B cell (primary cell): ENCODE measurements around the gene SOCS2. TPM values are rescaled to one million over a fixed set of nuclear protein-coding genes. Genes with fewer than 3 reads are reported as not detected.

Source experiments
- ATAC-seq: fragments of 200-7000 bp; cut with Tn5 transposase; one replicate; pipeline ENCODE4 v1.10.0; 2021; ENCODE audit warnings: low read depth, mild to moderate bottlenecking, moderate number of reproducible peaks, moderate library complexity
- CTCF ChIA-PET: fragments of 350-600 bp; sonication (Branson Sonifier 250); formaldehyde crosslinking; loops from one replicate; lab custom pipeline; 2021; ENCODE audit warnings: antibody characterized with exemption, inconsistent platforms; lab: Charles Lee
- POLR2A ChIA-PET: fragments of 350-600 bp; sonication (Branson Sonifier 250); formaldehyde crosslinking; loops from one replicate; lab custom pipeline; 2021; ENCODE audit warnings: antibody characterized with exemption; lab: Charles Lee
- DNase-seq: peaks from one replicate; pipeline ENCODE4 v3.0.0; 2013
- H2AFZ ChIP-seq: 2 replicates; pipeline ENCODE4 v1.6.1; 2012; ENCODE audit warnings: mild to moderate bottlenecking, low read depth, low read length; ENCODE audit not compliant: insufficient read depth, poor library complexity, severe bottlenecking
- H3K27ac ChIP-seq, 2 donors: 1 replicate in 1 of 2; 2 replicates in 1 of 2; pipeline ENCODE4 v1.5.1; 2012 to 2013; ENCODE audit warnings: low read length in 2 of 2, mild to moderate bottlenecking in 2 of 2, moderate library complexity in 1 of 2
- H3K27me3 ChIP-seq, 4 experiments: fragments of 200-600 bp in 1 of 4; sonication (generic) in 1 of 4; replicated peaks in 1 of 4; 1 replicate in 2 of 4; 2 replicates in 2 of 4; pipeline versions ENCODE4 v1.6.1 to v1.7.0; 2013 to 2016; ENCODE audit warnings: low read length in 3 of 4, mild to moderate bottlenecking in 2 of 4, mixed read lengths in 1 of 4, moderate library complexity in 1 of 4; ENCODE audit not compliant: insufficient read depth in 4 of 4, control insufficient read depth in 3 of 4; ENCODE audit errors: control extremely low read depth in 1 of 4
- H3K36me3 ChIP-seq, 2 experiments: replicated peaks in 1 of 2; 1 replicate in 1 of 2; 2 replicates in 1 of 2; pipeline versions ENCODE4 v1.6.1 to v1.7.1; 2013; ENCODE audit warnings: low read length in 1 of 2; ENCODE audit not compliant: insufficient read depth in 2 of 2, control insufficient read depth in 1 of 2; ENCODE audit errors: control extremely low read depth in 1 of 2, extremely low read depth in 1 of 2
- H3K4me1 ChIP-seq, 2 donors: fragments of 200-600 bp in 1 of 2; sonication (generic) in 1 of 2; 1 replicate in 1 of 2; 2 replicates in 1 of 2; pipeline versions ENCODE4 v1.5.1 to v1.6.1; 2013 to 2017; ENCODE audit warnings: low read length in 2 of 2; ENCODE audit not compliant: control insufficient read depth in 2 of 2, insufficient read depth in 2 of 2
- H3K4me2 ChIP-seq: replicated peaks from 2 replicates; pipeline ENCODE3; 2012; ENCODE audit warnings: mild to moderate bottlenecking, low read depth, low read length; ENCODE audit not compliant: poor library complexity, severe bottlenecking
- H3K4me3 ChIP-seq, 5 experiments: fragments of 200-600 bp in 1 of 5; sonication (generic) in 1 of 5; 1 replicate in 3 of 5; 2 replicates in 2 of 5; pipeline versions ENCODE4 v1.5.1 to v1.7.0; 2011 to 2016; ENCODE audit warnings: low read length in 4 of 5, mild to moderate bottlenecking in 4 of 5, low read depth in 2 of 5, control low read depth in 1 of 5, moderate library complexity in 1 of 5; ENCODE audit not compliant: insufficient read depth in 1 of 5; ENCODE audit errors: control extremely low read depth in 1 of 5, extremely low read depth in 1 of 5
- H3K79me2 ChIP-seq: fragments of 200-600 bp; sonication (generic); one replicate; pipeline ENCODE4 v1.6.0; 2016; ENCODE audit warnings: low read length; ENCODE audit not compliant: control insufficient read depth, insufficient read depth
- H3K9ac ChIP-seq: fragments of 200-600 bp; sonication (generic); 2 replicates; pipeline ENCODE4 v1.6.1; 2017; ENCODE audit warnings: mild to moderate bottlenecking, low read length, moderate library complexity
- H3K9me3 ChIP-seq, 3 donors: one replicate each; pipeline versions ENCODE4 v1.6.1 to v1.7.1; 2013; ENCODE audit warnings: low read length in 2 of 3; ENCODE audit not compliant: control insufficient read depth in 2 of 3, insufficient read depth in 1 of 3; ENCODE audit errors: control extremely low read depth in 1 of 3
- H4K20me1 ChIP-seq: 2 replicates; pipeline ENCODE4 v1.6.0; 2012; ENCODE audit warnings: mild to moderate bottlenecking, low read length; ENCODE audit not compliant: insufficient read depth, control insufficient read depth, poor library complexity, severe bottlenecking
- H3K27ac Mint-ChIP-seq: one replicate; pipeline ENCODE4 v1.8.0; 2021; ENCODE audit warnings: mixed read lengths
- H3K27me3 Mint-ChIP-seq: one replicate; pipeline ENCODE4 v1.8.0; 2021; ENCODE audit warnings: mixed read lengths
- H3K4me1 Mint-ChIP-seq: one replicate; pipeline ENCODE4 v1.8.0; 2021; ENCODE audit warnings: mixed read lengths
- H3K4me3 Mint-ChIP-seq: one replicate; pipeline ENCODE4 v1.8.0; 2021; ENCODE audit warnings: mixed read lengths
- H3K9me3 Mint-ChIP-seq: one replicate; pipeline ENCODE4 v1.8.0; 2022; ENCODE audit warnings: mixed read lengths; ENCODE audit not compliant: insufficient read depth
- EZH2 ChIP-seq: IDR thresholded peaks from 2 replicates; pipeline ENCODE4 v1.6.1; 2012; ENCODE audit warnings: borderline replicate concordance, low read depth, mild to moderate bottlenecking, moderate library complexity, low read length; ENCODE audit not compliant: insufficient read depth, poor library complexity, severe bottlenecking
- WGBS: methylation state at CpG from one replicate; pipeline ENCODE4 v1.1.5; 2013; ENCODE audit warnings: missing lambda C conversion rate; ENCODE audit not compliant: insufficient coverage; 5-methylcytosine and 5-hydroxymethylcytosine counted together
- intact Hi-C: fragments of 100-400 bp; cut with micrococcal nuclease; formaldehyde crosslinking; loops from one replicate; pipeline ENCODE4 v1.10.0; 2022
- polyA plus RNA-seq: library from polyadenylated mRNA; depleted of rRNA; stranded (reverse); fragments of >200 nt; gene quantifications from 2 replicates; pipeline ENCODE4 v1.2.3, GENCODE V29; 2012
- total RNA-seq, 2 donors: library from RNA; stranded (reverse); fragments of 120-200 nt in 1 of 2; gene quantifications; 1 replicate in 1 of 2; 2 replicates in 1 of 2; pipeline versions ENCODE4 v1.2.3 to v1.2.4, GENCODE V29; 2013 to 2022
- TF ChIP-seq, protein P1 (sequence below): fragments of 200-600 bp; IDR thresholded peaks from one replicate; pipeline ENCODE4 v1.8.0; 2022; ENCODE audit warnings: antibody characterized with exemption, mild to moderate bottlenecking

The SOCS2 gene
- total and polyA plus RNA-seq, 2 donors (not counting 1 experiment from before 2014, with no cell fraction given): 1.3 to 1.6 TPM

DNA sequence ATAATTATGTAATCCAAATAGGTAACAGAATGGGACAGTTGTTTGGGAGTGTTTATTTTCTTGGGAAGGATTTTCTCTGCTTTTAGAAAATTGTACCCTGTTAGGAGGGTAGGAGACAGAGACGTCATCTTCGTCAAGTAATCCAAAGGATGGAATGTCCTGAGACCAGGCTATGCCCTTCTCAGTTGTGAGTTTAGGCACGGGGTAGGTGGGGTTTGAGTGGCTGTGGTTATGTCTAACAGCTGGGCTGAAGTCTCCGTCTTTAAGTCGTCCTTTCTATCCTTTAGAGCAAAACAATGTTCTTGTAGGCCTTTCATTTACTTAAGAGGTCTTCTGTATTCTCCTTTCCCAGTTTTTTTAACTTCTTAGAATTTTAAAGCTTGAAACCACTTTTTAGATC is 5.7 kb downstream of the SOCS2 start:
- Histone ChIP-seq H3K27me3 (peaks cover 0 to 44% (median 37%) of the 10 kb centered on the region in 4 experiments), H3K79me2 (no peaks in the 10 kb centered on the region), H3K9ac (no peak overlapping the region), H3K4me1 (peaks cover 7 to 13% of the 10 kb centered on the region in 2 donors), H3K27ac (no peak overlapping the region), H3K4me2 (no peak overlapping the region), H3K36me3 (no peaks in the 10 kb centered on the region), H3K4me3 (no peak overlapping the region), H2AFZ (no peak overlapping the region), H4K20me1 (no peaks in the 10 kb centered on the region), H3K9me3 (peaks cover 0 to under 1% (median 0%) of the 10 kb centered on the region in 3 donors)
- intact Hi-C loops: loop anchor here (10.0 kb wide), 2 partner anchors 653 to 887 kb away; partner anchors contain the start of gene EEA1
- Mint-ChIP-seq H3K27ac (no peak overlapping the region), H3K4me3 (no peak overlapping the region), H3K27me3 (peaks cover 67% of the 10 kb centered on the region), H3K4me1 (peaks cover 6% of the 10 kb centered on the region), H3K9me3 (no peaks in the 10 kb centered on the region)
- CTCF ChIA-PET: no interaction called here
- POLR2A ChIA-PET: no interaction called here
- WGBS: 68% methylated on average over 2 of the region's 5 CpGs
- no peak for TF ChIP-seq EZH2
- TF ChIP-seq, protein P1, sequence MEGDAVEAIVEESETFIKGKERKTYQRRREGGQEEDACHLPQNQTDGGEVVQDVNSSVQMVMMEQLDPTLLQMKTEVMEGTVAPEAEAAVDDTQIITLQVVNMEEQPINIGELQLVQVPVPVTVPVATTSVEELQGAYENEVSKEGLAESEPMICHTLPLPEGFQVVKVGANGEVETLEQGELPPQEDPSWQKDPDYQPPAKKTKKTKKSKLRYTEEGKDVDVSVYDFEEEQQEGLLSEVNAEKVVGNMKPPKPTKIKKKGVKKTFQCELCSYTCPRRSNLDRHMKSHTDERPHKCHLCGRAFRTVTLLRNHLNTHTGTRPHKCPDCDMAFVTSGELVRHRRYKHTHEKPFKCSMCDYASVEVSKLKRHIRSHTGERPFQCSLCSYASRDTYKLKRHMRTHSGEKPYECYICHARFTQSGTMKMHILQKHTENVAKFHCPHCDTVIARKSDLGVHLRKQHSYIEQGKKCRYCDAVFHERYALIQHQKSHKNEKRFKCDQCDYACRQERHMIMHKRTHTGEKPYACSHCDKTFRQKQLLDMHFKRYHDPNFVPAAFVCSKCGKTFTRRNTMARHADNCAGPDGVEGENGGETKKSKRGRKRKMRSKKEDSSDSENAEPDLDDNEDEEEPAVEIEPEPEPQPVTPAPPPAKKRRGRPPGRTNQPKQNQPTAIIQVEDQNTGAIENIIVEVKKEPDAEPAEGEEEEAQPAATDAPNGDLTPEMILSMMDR: no peak
- DNase-seq (no peak), ATAC-seq (no peak)

DNA sequence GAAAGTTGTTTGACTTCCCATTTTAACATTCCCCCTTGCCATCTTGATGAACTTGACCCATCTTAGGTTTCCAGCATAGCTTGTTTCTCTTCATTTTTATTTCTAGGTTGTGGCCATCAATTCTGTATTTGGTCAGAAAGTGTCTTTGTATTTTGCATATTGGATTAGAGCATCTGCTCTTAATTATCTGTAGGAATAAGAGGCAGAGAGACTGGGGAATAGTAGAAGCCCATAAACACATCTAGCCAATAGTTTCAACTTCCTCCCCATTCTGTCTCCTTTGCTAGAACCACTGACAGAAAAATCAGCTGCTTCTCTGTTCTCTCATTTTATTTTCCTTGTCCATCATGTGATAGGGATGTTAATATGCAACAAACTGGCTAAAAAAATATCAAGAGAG is 8.2 kb downstream of the SOCS2 start:
- intact Hi-C loops: no loop called here

More for the DNA sequence above, 8.2 kb downstream of the SOCS2 start:
- ChIA-PET POLR2A (no interaction called here), CTCF (no interaction called here)
- H3K79me2 ChIP-seq: no peaks in the 10 kb centered on the region
- Mint-ChIP-seq H3K4me1 (no peaks in the 10 kb centered on the region), H3K9me3 (no peaks in the 10 kb centered on the region), H3K27me3 (peaks cover 67% of the 10 kb centered on the region), H3K27ac (no peak overlapping the region), H3K4me3 (no peak overlapping the region)
- H3K9ac ChIP-seq: no peak overlapping the region
- H3K9me3 ChIP-seq: no peaks in the 10 kb centered on the region
- H3K27ac ChIP-seq: no peak overlapping the region
- DNase-seq: no peak
- H3K4me2 ChIP-seq: no peak overlapping the region
- no peak overlapping the region for H2AFZ ChIP-seq
- TF ChIP-seq EZH2: no peak
- TF ChIP-seq, protein P1: no peak
- no peak for ATAC-seq
- H3K36me3 ChIP-seq: no peaks in the 10 kb centered on the region
- no peaks in the 10 kb centered on the region for H4K20me1 ChIP-seq
- no peak overlapping the region for H3K4me3 ChIP-seq
- H3K4me1 ChIP-seq: no peaks in the 10 kb centered on the region
- peaks cover 0 to 30% (median 20%) of the 10 kb centered on the region in 4 experiments for H3K27me3 ChIP-seq
